ENCODE data around the gene RASGRF1. TPM values are rescaled to one million over a fixed set of nuclear protein-coding genes. Genes with fewer than 3 reads are reported as not detected.

RASGRF1 gene
- total RNA-seq, 2 experiments from 2014 or later, result not detected

DNA sequence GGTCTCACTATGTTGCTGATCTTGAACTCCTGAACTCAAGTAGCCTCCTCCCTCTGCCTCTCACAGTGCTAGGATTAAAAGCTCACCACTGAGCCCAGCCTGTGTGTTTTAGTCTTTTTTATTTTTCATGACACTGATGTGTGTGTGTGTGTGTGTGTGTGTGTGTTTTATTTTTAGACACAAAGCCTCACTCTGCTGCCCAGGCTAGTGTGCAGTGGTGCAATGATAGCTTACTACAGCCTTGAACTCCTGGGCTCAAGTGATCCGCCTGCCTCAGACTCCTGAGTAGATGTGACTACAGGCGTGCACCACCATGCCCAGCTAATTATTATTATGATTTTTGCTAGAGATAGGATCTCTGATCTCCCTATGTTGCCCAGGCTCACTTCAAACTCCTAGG is 122.5 kb downstream of the RASGRF1 start:
- no peak for DNase-seq
- H3K9me3 Mint-ChIP-seq, result no peaks in the 10 kb centered on the region
- no peak overlapping the region for H3K4me3 Mint-ChIP-seq
- H3K36me3 Mint-ChIP-seq (ENCODE audit: low read depth), result no peaks in the 10 kb centered on the region
- intact Hi-C loops (cut with micrococcal nuclease), result no loop called here
- CTCF ChIA-PET, result interaction anchor here (0.6 kb wide), 1 partner anchor 69 kb away, joined by 3 read pairs; no protein-coding TSS in a partner anchor
- H3K27me3 Mint-ChIP-seq (ENCODE audit: low read depth), result no peaks in the 10 kb centered on the region
- no peaks in the 10 kb centered on the region for H3K4me1 Mint-ChIP-seq (ENCODE audit: low read depth)
- no peak overlapping the region for H3K27ac Mint-ChIP-seq

DNA sequence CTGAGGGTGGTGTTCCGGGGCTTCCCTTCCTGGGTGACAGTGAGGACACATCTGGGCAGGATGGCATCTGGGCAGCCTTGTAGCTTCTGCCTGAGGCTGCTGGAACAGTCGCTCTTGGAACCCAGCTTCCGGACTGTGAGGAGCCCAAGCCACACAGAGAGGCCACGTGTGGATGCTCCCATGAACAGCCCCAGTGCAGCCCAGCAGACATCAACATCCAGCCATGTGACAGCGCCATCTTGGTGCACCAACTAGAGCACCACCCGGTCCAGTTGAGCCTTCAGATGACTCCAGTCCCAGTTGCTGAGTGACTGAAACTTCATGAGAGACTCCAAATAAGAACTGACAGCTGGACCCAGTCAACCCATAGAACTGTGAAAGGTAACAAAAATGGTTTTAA is 130.3 kb downstream of the RASGRF1 start:
- no peak for DNase-seq
- no peaks in the 10 kb centered on the region for H3K36me3 Mint-ChIP-seq (ENCODE audit: low read depth)
- no peaks in the 10 kb centered on the region for H3K4me1 Mint-ChIP-seq (ENCODE audit: low read depth)
- H3K27me3 Mint-ChIP-seq (ENCODE audit: low read depth), result no peaks in the 10 kb centered on the region
- H3K4me3 Mint-ChIP-seq, result no peak overlapping the region
- intact Hi-C loops (cut with micrococcal nuclease), result no loop called here
- H3K9me3 Mint-ChIP-seq, result no peaks in the 10 kb centered on the region
- H3K27ac Mint-ChIP-seq, result no peak overlapping the region
- CTCF ChIA-PET, result no interaction called here

DNA sequence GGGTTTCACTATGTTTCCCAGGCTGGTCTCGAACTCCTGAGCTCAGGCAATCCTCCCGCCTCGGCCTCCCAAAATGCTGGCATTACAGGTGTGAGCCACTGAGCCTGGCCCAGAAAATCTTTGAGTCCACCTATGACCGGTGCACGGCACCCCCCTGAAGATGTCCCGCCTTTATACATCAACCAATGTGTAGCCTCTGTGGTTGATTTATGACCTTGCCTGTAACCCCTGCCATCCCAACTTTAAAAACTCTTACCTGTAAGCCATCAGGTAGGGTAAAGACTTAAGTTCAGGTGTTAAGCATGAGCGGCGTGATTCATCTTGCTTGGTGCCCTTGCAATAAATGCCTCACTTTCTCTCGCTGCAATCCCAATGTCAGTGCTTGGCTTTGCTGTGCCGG is 131.2 kb downstream of the RASGRF1 start:
- Mint-ChIP-seq H3K36me3 (ENCODE audit: low read depth) (no peaks in the 10 kb centered on the region), H3K27me3 (ENCODE audit: low read depth) (no peaks in the 10 kb centered on the region), H3K9me3 (no peaks in the 10 kb centered on the region), H3K4me3 (no peak overlapping the region), H3K27ac (no peak overlapping the region), H3K4me1 (ENCODE audit: low read depth) (no peaks in the 10 kb centered on the region)
- CTCF ChIA-PET, result no interaction called here
- intact Hi-C loops (cut with micrococcal nuclease), result no loop called here
- no peak for DNase-seq

DNA sequence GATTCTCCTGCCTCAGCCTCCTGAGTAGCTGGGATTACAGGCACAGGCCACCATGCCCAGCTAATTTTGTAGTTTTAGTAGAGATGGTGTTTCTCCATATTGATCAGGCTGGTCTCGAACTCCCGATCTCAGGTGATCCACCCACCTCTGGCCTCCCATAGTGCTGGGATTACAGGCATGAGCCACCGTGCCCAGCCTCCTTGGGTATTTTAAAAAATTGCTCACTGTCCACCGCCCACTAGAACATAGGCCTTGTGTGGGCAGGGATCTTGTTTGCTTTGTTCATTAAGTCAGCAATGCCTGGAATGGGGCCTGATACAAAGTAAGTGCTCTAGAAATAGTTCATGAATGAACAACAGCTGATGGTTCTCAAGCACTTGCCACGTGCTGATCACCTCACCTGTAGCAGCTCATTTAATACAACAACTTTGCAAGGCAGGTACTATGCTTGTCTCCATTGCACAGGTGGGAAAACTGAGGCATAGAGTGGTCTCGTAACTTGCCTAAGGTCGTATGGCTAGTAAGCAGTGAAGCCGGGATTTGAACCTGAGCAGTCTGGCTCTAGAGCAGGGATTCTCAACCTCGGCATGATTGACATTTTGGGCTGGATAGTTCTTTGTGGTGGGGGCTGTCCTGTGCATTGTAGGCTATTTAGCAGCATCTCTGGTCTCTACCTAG is 133.0 kb downstream of the RASGRF1 start:
- DNase-seq, result no peak
- Mint-ChIP-seq H3K4me3 (no peak overlapping the region), H3K9me3 (no peaks in the 10 kb centered on the region), H3K36me3 (ENCODE audit: low read depth) (no peaks in the 10 kb centered on the region), H3K27ac (no peak overlapping the region), H3K27me3 (ENCODE audit: low read depth) (no peaks in the 10 kb centered on the region), H3K4me1 (ENCODE audit: low read depth) (no peaks in the 10 kb centered on the region)
- intact Hi-C loops (cut with micrococcal nuclease), result no loop called here
- CTCF ChIA-PET, result no interaction called here

DNA sequence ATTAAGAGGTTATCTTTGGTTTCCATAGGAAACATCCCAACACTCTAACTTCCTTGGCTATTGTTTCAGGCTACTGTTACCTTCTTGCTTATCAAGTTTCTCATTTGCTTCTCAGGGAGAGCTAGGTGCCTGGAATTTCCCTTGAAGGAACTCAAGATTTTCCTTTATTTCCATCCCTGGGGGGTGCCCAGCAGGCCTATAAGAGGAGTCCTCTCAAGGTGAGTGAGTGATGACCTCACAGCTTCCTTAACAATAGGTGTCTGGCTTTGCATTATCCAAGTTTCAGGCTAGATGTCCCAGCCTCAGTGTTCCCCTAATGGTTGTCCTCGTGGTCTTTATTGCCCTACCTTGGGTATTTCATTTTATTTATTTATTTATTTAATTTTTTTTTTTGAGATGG is 133.6 kb downstream of the RASGRF1 start:
- Mint-ChIP-seq H3K4me3 (no peak overlapping the region), H3K27me3 (ENCODE audit: low read depth) (no peaks in the 10 kb centered on the region), H3K36me3 (ENCODE audit: low read depth) (no peaks in the 10 kb centered on the region), H3K9me3 (no peaks in the 10 kb centered on the region), H3K4me1 (ENCODE audit: low read depth) (no peaks in the 10 kb centered on the region), H3K27ac (no peak overlapping the region)
- CTCF ChIA-PET, result interaction anchor here (0.7 kb wide), 1 partner anchor 200 kb away, joined by 4 read pairs; no protein-coding TSS in a partner anchor
- DNase-seq, result no peak
- intact Hi-C loops (cut with micrococcal nuclease), result no loop called here

DNA sequence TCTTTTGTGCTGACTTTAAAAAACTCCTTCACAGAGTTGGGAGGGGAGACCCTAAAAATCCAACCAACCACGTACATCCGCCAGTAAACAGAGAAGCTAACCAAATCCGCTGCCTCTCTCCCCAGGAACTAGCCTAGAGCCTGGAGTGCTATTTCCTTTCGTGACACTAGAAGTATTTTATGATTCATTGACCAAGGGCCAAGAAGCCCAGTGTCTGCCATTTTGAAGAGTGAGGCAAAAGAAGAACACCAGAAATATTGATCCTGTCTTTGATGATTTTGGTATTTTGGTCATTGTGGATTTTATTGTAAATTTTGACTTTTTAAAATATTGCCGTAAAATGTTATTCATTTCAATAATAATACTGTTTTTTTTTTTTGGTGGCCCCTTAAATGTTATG is 135.2 kb downstream of the RASGRF1 start:
- CTCF ChIA-PET, result no interaction called here
- no peaks in the 10 kb centered on the region for H3K27me3 Mint-ChIP-seq (ENCODE audit: low read depth)
- DNase-seq, result no peak
- no peaks in the 10 kb centered on the region for H3K9me3 Mint-ChIP-seq
- no peaks in the 10 kb centered on the region for H3K36me3 Mint-ChIP-seq (ENCODE audit: low read depth)
- no peak overlapping the region for H3K27ac Mint-ChIP-seq
- intact Hi-C loops (cut with micrococcal nuclease), result no loop called here
- H3K4me1 Mint-ChIP-seq (ENCODE audit: low read depth), result peaks cover 6% of the 10 kb centered on the region
- no peak overlapping the region for H3K4me3 Mint-ChIP-seq

DNA sequence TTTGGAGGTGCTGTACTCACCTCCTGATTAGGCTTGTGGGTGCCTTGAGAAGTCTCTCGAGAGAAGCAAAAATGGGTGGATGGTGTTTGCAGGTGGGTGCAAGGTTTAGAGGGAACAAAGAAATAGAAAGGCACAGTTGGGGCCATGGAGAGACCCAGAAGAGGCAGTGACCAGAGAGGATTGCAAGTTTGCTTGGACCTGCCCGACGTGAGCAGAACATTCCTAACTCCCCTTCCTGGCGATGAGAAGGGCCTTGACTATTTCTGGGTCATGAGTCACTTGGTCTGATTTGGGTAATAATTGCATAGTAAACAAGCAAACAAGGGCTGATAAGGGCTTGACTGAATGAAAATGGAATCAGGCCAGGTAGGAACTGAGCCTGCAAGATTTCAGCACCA is 138.7 kb downstream of the RASGRF1 start:
- H3K9me3 Mint-ChIP-seq, result no peaks in the 10 kb centered on the region
- H3K36me3 Mint-ChIP-seq (ENCODE audit: low read depth), result no peaks in the 10 kb centered on the region
- H3K27me3 Mint-ChIP-seq (ENCODE audit: low read depth), result no peaks in the 10 kb centered on the region
- no peak for DNase-seq
- CTCF ChIA-PET, result no interaction called here
- H3K27ac Mint-ChIP-seq, result no peak overlapping the region
- intact Hi-C loops (cut with micrococcal nuclease), result no loop called here
- no peak overlapping the region for H3K4me3 Mint-ChIP-seq
- H3K4me1 Mint-ChIP-seq (ENCODE audit: low read depth), result peaks cover 6% of the 10 kb centered on the region

DNA sequence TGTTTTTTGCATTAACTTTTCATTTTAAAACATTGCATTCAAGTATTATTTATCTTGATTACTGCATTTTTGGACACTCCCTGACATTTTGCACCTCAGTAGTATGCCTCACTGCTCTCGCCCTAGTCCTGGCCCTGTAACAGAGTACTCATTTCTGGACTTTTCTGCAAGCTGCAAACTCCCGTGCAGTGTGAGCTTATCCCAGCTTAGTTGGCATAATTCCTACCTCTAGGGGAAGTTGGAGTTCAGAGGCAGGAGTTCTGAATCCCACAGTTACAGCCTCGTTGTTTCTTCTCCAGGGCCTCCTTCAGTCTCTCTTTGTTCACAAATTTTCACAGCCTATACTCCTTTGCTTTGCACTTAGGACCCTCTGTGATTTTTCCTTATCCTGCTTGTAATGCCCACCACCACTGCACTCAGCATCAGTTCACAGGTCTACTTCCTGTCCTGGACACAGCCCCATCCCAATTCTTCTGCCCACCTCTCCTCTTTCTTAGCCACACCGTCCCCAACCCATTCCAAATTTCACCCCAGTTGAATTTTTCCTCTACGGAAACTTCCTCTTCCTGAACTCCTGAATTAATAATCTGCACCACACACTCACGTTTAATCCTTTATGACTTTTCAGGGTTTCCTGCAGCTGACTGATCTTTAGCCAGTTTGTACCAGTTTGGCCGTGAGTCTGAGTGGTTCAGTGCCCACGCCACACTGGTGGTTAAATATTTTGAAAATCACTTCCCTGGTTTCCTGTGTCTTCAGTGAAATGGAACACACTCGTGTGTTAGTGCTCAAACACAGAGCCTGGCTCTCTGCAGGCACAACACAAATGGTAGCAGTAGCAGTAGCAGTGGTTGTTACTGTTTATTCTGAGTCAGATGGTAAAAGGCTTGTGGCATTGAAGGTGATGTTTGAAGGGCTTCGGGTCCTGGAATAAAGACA is 139.4 kb downstream of the RASGRF1 start:
- no peaks in the 10 kb centered on the region for H3K36me3 Mint-ChIP-seq (ENCODE audit: low read depth)
- H3K9me3 Mint-ChIP-seq, result no peaks in the 10 kb centered on the region
- H3K4me1 Mint-ChIP-seq (ENCODE audit: low read depth), result peaks cover 6% of the 10 kb centered on the region
- H3K4me3 Mint-ChIP-seq, result no peak overlapping the region
- intact Hi-C loops (cut with micrococcal nuclease), result no loop called here
- no peak overlapping the region for H3K27ac Mint-ChIP-seq
- no peaks in the 10 kb centered on the region for H3K27me3 Mint-ChIP-seq (ENCODE audit: low read depth)
- CTCF ChIA-PET, result no interaction called here
- DNase-seq, result no peak

DNA sequence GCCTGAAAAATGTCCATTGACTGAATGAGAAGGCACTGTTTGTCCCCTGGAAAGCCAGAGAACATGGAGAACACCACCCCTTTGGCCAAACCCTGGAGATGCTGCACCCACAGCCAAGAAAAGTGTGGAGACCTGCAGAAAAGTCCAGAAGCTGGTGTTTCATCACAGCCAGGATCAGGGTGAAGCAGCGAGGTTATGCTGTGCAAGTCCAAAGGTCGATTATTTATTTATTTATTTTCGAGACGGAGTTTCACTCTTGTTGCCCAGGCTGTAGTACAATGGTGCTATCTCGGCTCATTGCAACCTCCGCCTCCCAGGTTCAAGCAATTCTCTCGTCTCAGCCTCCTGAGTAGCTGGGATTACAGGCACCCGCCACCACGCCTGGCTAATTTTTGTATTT is 140.2 kb downstream of the RASGRF1 start:
- intact Hi-C loops (cut with micrococcal nuclease), result no loop called here
- H3K9me3 Mint-ChIP-seq, result no peaks in the 10 kb centered on the region
- no peak overlapping the region for H3K27ac Mint-ChIP-seq
- no peak overlapping the region for H3K4me3 Mint-ChIP-seq
- CTCF ChIA-PET, result no interaction called here
- H3K36me3 Mint-ChIP-seq (ENCODE audit: low read depth), result no peaks in the 10 kb centered on the region
- H3K27me3 Mint-ChIP-seq (ENCODE audit: low read depth), result no peaks in the 10 kb centered on the region
- peaks cover 6% of the 10 kb centered on the region for H3K4me1 Mint-ChIP-seq (ENCODE audit: low read depth)
- no peak for DNase-seq

DNA sequence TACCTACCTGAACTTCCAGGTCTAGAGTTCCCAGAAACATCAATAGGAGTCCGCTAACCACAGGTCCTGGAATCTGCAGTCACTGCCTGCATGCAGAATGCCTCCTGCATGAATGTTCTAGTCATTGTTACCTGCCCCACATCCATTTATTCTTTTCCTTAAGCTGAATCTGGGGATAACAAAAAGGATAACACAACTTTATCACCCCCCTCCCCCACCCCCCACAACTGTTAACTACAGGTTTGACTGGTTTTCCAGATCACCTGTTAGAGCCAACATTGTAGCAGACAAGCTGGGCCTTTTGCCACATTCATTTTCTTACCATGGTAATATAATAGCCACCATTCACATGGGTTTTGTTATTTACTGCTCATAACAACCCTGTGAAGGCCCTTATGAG is 141.1 kb downstream of the RASGRF1 start:
- H3K27ac Mint-ChIP-seq, result no peak overlapping the region
- CTCF ChIA-PET, result no interaction called here
- H3K36me3 Mint-ChIP-seq (ENCODE audit: low read depth), result no peaks in the 10 kb centered on the region
- no peaks in the 10 kb centered on the region for H3K9me3 Mint-ChIP-seq
- peaks cover 2% of the 10 kb centered on the region for H3K27me3 Mint-ChIP-seq (ENCODE audit: low read depth)
- H3K4me1 Mint-ChIP-seq (ENCODE audit: low read depth), result peaks cover 9% of the 10 kb centered on the region
- no peak for DNase-seq
- H3K4me3 Mint-ChIP-seq, result no peak overlapping the region
- intact Hi-C loops (cut with micrococcal nuclease), result no loop called here

DNA sequence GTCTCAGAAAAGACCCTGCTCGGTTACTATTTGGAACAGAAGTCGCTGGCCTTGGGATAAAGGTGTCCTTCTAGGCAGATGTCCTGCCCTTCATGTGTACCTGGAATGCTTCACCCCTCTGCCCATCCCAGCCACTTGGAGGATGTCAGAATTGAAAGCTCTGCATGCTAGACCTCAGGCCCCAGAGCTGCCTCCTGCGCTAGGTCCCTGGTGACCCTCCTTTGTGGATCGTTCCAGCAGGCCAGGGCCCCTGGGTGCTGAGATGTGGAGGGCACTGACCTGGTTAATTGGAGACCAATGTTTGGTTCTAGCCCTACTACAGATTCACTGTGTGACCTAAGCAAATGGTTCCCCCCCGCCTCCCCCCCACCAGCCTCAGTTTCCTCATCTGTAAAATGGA is 143.1 kb downstream of the RASGRF1 start:
- CTCF ChIA-PET, result no interaction called here

DNA sequence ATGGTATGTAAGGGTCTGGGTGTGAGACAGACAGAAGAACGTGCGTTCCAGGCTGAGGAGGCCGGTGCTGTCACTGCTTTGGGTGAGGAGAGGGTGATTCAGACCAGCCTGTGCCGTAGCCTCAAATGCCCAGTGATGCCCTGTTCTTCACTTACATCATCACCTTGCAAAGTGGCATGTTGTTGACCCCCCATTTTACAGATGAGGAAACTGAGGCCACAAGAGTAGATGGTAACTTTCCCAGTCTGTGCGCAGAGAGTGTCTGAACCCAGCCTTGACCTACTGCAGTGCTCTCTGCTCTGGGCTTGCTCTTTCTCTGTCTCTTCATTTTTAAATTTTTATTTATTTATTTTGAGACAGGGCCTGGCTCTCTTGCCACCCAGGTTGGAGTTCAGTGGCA is 144.1 kb downstream of the RASGRF1 start:
- Mint-ChIP-seq H3K36me3 (ENCODE audit: low read depth) (no peaks in the 10 kb centered on the region), H3K9me3 (no peaks in the 10 kb centered on the region), H3K27ac (no peak overlapping the region), H3K4me3 (peak overlapping the region; percentile 3), H3K4me1 (ENCODE audit: low read depth) (peaks cover 8% of the 10 kb centered on the region), H3K27me3 (ENCODE audit: low read depth) (peaks cover 2% of the 10 kb centered on the region)
- CTCF ChIA-PET, result interaction anchor here (0.7 to 1.5 kb wide), 4 partner anchors 20 to 575 kb away, joined by 3 to 6 read pairs (median 4); no protein-coding TSS in a partner anchor
- no peak for DNase-seq
- intact Hi-C loops (cut with micrococcal nuclease), result no loop called here

More for the DNA sequence above, 143.1 kb downstream of the RASGRF1 start:
- peaks cover 2% of the 10 kb centered on the region for H3K27me3 Mint-ChIP-seq (ENCODE audit: low read depth)
- H3K4me3 Mint-ChIP-seq, result no peak overlapping the region
- no peaks in the 10 kb centered on the region for H3K36me3 Mint-ChIP-seq (ENCODE audit: low read depth)
- no peaks in the 10 kb centered on the region for H3K9me3 Mint-ChIP-seq
- peaks cover 11% of the 10 kb centered on the region for H3K4me1 Mint-ChIP-seq (ENCODE audit: low read depth)
- intact Hi-C loops (cut with micrococcal nuclease), result no loop called here
- DNase-seq, result no peak
- no peak overlapping the region for H3K27ac Mint-ChIP-seq
